H9 (cell line): Measurements from ENCODE around the gene SLC1A1. TPM values are rescaled to one million over a fixed set of nuclear protein-coding genes. Genes with fewer than 3 reads are reported as not detected.
"Not testable (repeated sequence)": the region's sequence is repeated elsewhere in the genome, so short reads cannot be mapped to it uniquely, and the experiment has no call there.

Source experiments
- DNase-seq: peaks from one replicate; pipeline ENCODE4 v3.0.0-alpha.2; 2017
- H2AFZ ChIP-seq: one replicate; pipeline ENCODE4 v1.6.1; 2013; ENCODE audit warnings: mild to moderate bottlenecking, low read length, control low read depth, moderate library complexity
- H2AK5ac ChIP-seq: 2 replicates; pipeline ENCODE4 v1.6.1; 2013; ENCODE audit warnings: low read length, control low read depth, mixed read lengths; ENCODE audit not compliant: insufficient read length
- H2BK120ac ChIP-seq: one replicate; pipeline ENCODE4 v1.6.1; 2013; ENCODE audit warnings: low read depth, mild to moderate bottlenecking, low read length, control low read depth, inconsistent platforms; ENCODE audit not compliant: poor library complexity, severe bottlenecking
- H2BK12ac ChIP-seq: 2 replicates; pipeline ENCODE4 v1.6.1; 2013; ENCODE audit warnings: low read length, control low read depth, mixed read lengths, low read depth; ENCODE audit not compliant: insufficient read length
- H2BK15ac ChIP-seq: 2 replicates; pipeline ENCODE4 v1.6.1; 2013; ENCODE audit warnings: low read depth, low read length, control low read depth
- H2BK20ac ChIP-seq: one replicate; pipeline ENCODE4 v1.6.1; 2013; ENCODE audit warnings: low read depth, mild to moderate bottlenecking, low read length, control low read depth, inconsistent platforms; ENCODE audit not compliant: poor library complexity, severe bottlenecking
- H2BK5ac ChIP-seq: 2 replicates; pipeline ENCODE4 v1.6.1; 2013; ENCODE audit warnings: low read length, control low read depth, mixed read lengths; ENCODE audit not compliant: insufficient read length
- H3K14ac ChIP-seq: 2 replicates; pipeline ENCODE4 v1.6.1; 2013; ENCODE audit warnings: low read length, control low read depth; ENCODE audit not compliant: insufficient read depth
- H3K18ac ChIP-seq: 2 replicates; pipeline ENCODE4 v1.6.1; 2013; ENCODE audit warnings: low read depth, mild to moderate bottlenecking, mixed read lengths, low read length, control low read depth; ENCODE audit not compliant: insufficient read length
- H3K23ac ChIP-seq: 2 replicates; pipeline ENCODE4 v1.6.1; 2013; ENCODE audit warnings: low read length, control low read depth, mixed read lengths, low read depth; ENCODE audit not compliant: insufficient read length
- H3K23me2 ChIP-seq: 2 replicates; pipeline ENCODE4 v1.6.1; 2013; ENCODE audit warnings: low read depth, mild to moderate bottlenecking, mixed read lengths, low read length, control low read depth; ENCODE audit not compliant: insufficient read length, poor library complexity, severe bottlenecking
- H3K27ac ChIP-seq: 2 replicates; pipeline ENCODE4 v1.5.1; 2013; ENCODE audit warnings: low read length, control low read depth, mixed read lengths, low read depth; ENCODE audit not compliant: insufficient read length
- H3K27me3 ChIP-seq: 2 replicates; pipeline ENCODE4 v1.6.1; 2013; ENCODE audit warnings: low read length, control low read depth, inconsistent platforms; ENCODE audit not compliant: insufficient read depth
- H3K4ac ChIP-seq: 2 replicates; pipeline ENCODE4 v1.6.1; 2013; ENCODE audit warnings: low read depth, mild to moderate bottlenecking, control low read depth, inconsistent platforms, low read length, moderate library complexity
- H3K4me1 ChIP-seq: 2 replicates; pipeline ENCODE4 v1.6.1; 2013; ENCODE audit warnings: low read length, control low read depth, inconsistent platforms; ENCODE audit not compliant: insufficient read depth
- H3K4me2 ChIP-seq: 2 replicates; pipeline ENCODE4 v1.6.1; 2013; ENCODE audit warnings: low read length, control low read depth, mixed read lengths; ENCODE audit not compliant: insufficient read length, insufficient read depth
- H3K56ac ChIP-seq: 2 replicates; pipeline ENCODE4 v1.6.1; 2013; ENCODE audit warnings: low read depth, mild to moderate bottlenecking, mixed read lengths, low read length, control low read depth; ENCODE audit not compliant: insufficient read length
- H3K79me1 ChIP-seq: 2 replicates; pipeline ENCODE4 v1.6.1; 2013; ENCODE audit warnings: low read depth, mild to moderate bottlenecking, moderate library complexity, low read length, control low read depth, inconsistent platforms; ENCODE audit not compliant: insufficient read depth, poor library complexity, severe bottlenecking
- H3K79me2 ChIP-seq: 2 replicates; pipeline ENCODE4 v1.6.1; 2013; ENCODE audit warnings: low read length, control low read depth, inconsistent platforms; ENCODE audit not compliant: insufficient read depth
- H3K9ac ChIP-seq: 2 replicates; pipeline ENCODE4 v1.6.1; 2013; ENCODE audit warnings: low read length, control low read depth, mixed read lengths; ENCODE audit not compliant: insufficient read length; ENCODE audit errors: extremely low read depth
- H3K9me3 ChIP-seq: one replicate; pipeline ENCODE4 v1.6.1; 2013; ENCODE audit warnings: low read depth, low read length, inconsistent platforms; ENCODE audit not compliant: control insufficient read depth
- H3T11ph ChIP-seq: one replicate; pipeline ENCODE4 v1.6.1; 2013; ENCODE audit warnings: mild to moderate bottlenecking, low read length, control low read depth, inconsistent platforms
- H4K20me1 ChIP-seq: one replicate; pipeline ENCODE4 v1.6.1; 2013; ENCODE audit not compliant: control insufficient read depth, insufficient read length, insufficient read depth
- H4K5ac ChIP-seq: 2 replicates; pipeline ENCODE4 v1.6.1; 2013; ENCODE audit warnings: low read depth, mild to moderate bottlenecking, mixed read lengths, low read length, control low read depth; ENCODE audit not compliant: insufficient read length
- H4K8ac ChIP-seq: replicated peaks from 2 replicates; pipeline ENCODE4 v1.6.1; 2013; ENCODE audit warnings: low read length, control low read depth, mixed read lengths, low read depth; ENCODE audit not compliant: insufficient read length
- H4K91ac ChIP-seq: 2 replicates; pipeline ENCODE4 v1.6.1; 2013; ENCODE audit warnings: low read depth, mild to moderate bottlenecking, moderate library complexity, mixed read lengths, low read length, control low read depth; ENCODE audit not compliant: insufficient read length
- H3K27ac Mint-ChIP-seq, 3 experiments: 2 replicates in 2 of 3; 3 replicates in 1 of 3; pipeline ENCODE4 v1.8.0; 2020 to 2021; ENCODE audit warnings: mixed read lengths in 3 of 3, mild to moderate bottlenecking in 1 of 3, moderate library complexity in 1 of 3
- H3K27me3 Mint-ChIP-seq: 2 replicates; pipeline ENCODE4 v1.8.0; 2021; ENCODE audit warnings: low read depth, mild to moderate bottlenecking, moderate library complexity, mixed read lengths
- H3K36me3 Mint-ChIP-seq, 3 experiments: 2 replicates in 2 of 3; 3 replicates in 1 of 3; pipeline ENCODE4 v1.8.0; 2020 to 2021; ENCODE audit warnings: low read depth in 3 of 3, mixed read lengths in 3 of 3; ENCODE audit not compliant: insufficient read depth in 1 of 3
- H3K4me1 Mint-ChIP-seq, 2 experiments: 2 replicates each; pipeline ENCODE4 v1.8.0; 2020; ENCODE audit warnings: mixed read lengths in 2 of 2
- H3K4me3 Mint-ChIP-seq, 2 experiments: 2 replicates in 1 of 2; 3 replicates in 1 of 2; pipeline ENCODE4 v1.8.0; 2020 to 2021; ENCODE audit warnings: mild to moderate bottlenecking in 2 of 2, mixed read lengths in 2 of 2, moderate library complexity in 1 of 2
- H3K9me3 Mint-ChIP-seq, 2 experiments: 2 replicates in 1 of 2; 3 replicates in 1 of 2; pipeline ENCODE4 v1.8.0; 2020; ENCODE audit warnings: mild to moderate bottlenecking in 2 of 2, mixed read lengths in 2 of 2, moderate library complexity in 1 of 2
- CTCF ChIP-seq: fragments of 200-600 bp; sonication (generic); conservative IDR thresholded peaks from 3 replicates; pipeline ENCODE4 v1.8.0; 2021; ENCODE audit warnings: antibody characterized with exemption, mild to moderate bottlenecking
- WGBS: extraction: QIAGEN DNeasy Blood & Tissue Kit; methylation state at CpG from one replicate; pipeline ENCODE4 v1.1.7; 2013; ENCODE audit warnings: missing lambda C conversion rate, low lambda C conversion rate, mixed read lengths; ENCODE audit not compliant: insufficient read length; ENCODE audit errors: extremely low coverage; 5-methylcytosine and 5-hydroxymethylcytosine counted together
- total RNA-seq: library from RNA; stranded (reverse); gene quantifications from 2 replicates; pipeline ENCODE4 v1.2.1, GENCODE V29; 2021

SLC1A1 gene
- total RNA-seq, 1 experiment from 2014 or later, result 4.7 TPM

GRCh38 chr9:4530375-4530774, 40.1 kb downstream of the SLC1A1 start:
- H2BK5ac ChIP-seq, result no peak overlapping the region
- H3T11ph ChIP-seq, result no peak overlapping the region
- no peak overlapping the region for H4K5ac ChIP-seq
- no peak overlapping the region for H2BK12ac ChIP-seq
- H3K18ac ChIP-seq, result no peak overlapping the region
- H3K27me3 Mint-ChIP-seq, result no peaks in the 10 kb centered on the region; the same call in 1 of the 2 replicates
- H3K4ac ChIP-seq, result no peak overlapping the region
- H4K8ac ChIP-seq, result no peak overlapping the region
- H2AFZ ChIP-seq, result no peak overlapping the region
- H4K20me1 ChIP-seq, result no peaks in the 10 kb centered on the region
- no peaks in the 10 kb centered on the region for H3K27me3 ChIP-seq
- H3K14ac ChIP-seq, result no peak overlapping the region
- H3K9me3 Mint-ChIP-seq, result peaks cover 4 to 12% of the 10 kb centered on the region in 2 experiments
- H2BK15ac ChIP-seq, result no peak overlapping the region
- no peak overlapping the region for H3K9ac ChIP-seq
- no peak for DNase-seq
- H3K36me3 Mint-ChIP-seq, result peaks cover 0 to 21% (median 9%) of the 10 kb centered on the region in 3 experiments; a peak in 5 of 7 replicates
- no peaks in the 10 kb centered on the region for H3K79me2 ChIP-seq
- H3K4me1 ChIP-seq, result peaks cover 6% of the 10 kb centered on the region; the same call in 1 of the 2 replicates
- no peaks in the 10 kb centered on the region for H3K9me3 ChIP-seq
- H3K27ac ChIP-seq, result no peak overlapping the region
- H3K56ac ChIP-seq, result no peak overlapping the region
- WGBS, result no CpG with 5 or more reads among the region's 6 CpGs
- H4K91ac ChIP-seq, result no peak overlapping the region
- H3K79me1 ChIP-seq, result no peaks in the 10 kb centered on the region
- no peak overlapping the region for H3K4me2 ChIP-seq
- no peak overlapping the region for H2AK5ac ChIP-seq
- no peak overlapping the region for H3K23ac ChIP-seq
- H3K4me1 Mint-ChIP-seq, result peaks cover 25 to 26% of the 10 kb centered on the region in 2 experiments
- no peak overlapping the region for H2BK120ac ChIP-seq
- H3K27ac Mint-ChIP-seq, result no peak overlapping the region
- no peak for TF ChIP-seq CTCF
- no peak overlapping the region for H3K4me3 Mint-ChIP-seq
- H3K23me2 ChIP-seq, result no peaks in the 10 kb centered on the region
- H2BK20ac ChIP-seq, result no peak overlapping the region

- H2BK5ac ChIP-seq, H3T11ph ChIP-seq, H2BK120ac ChIP-seq, H3K4ac ChIP-seq, H2BK20ac ChIP-seq, H4K20me1 ChIP-seq, H3K18ac ChIP-seq, H3K4me3 Mint-ChIP-seq, H3K79me1 ChIP-seq, H3K56ac ChIP-seq, H3K27me3 Mint-ChIP-seq, H3K4me1 ChIP-seq, H3K27ac ChIP-seq, H2BK12ac ChIP-seq, H2AFZ ChIP-seq, H2AK5ac ChIP-seq, H3K23me2 ChIP-seq, H4K5ac ChIP-seq, H3K9me3 ChIP-seq, H3K27ac Mint-ChIP-seq, H3K27me3 ChIP-seq, H4K91ac ChIP-seq, H3K79me2 ChIP-seq, H4K8ac ChIP-seq, H3K14ac ChIP-seq, DNase-seq, H3K23ac ChIP-seq, H2BK15ac ChIP-seq, H3K4me2 ChIP-seq, H3K9ac ChIP-seq: not testable (repeated sequence)
- WGBS, result no CpG with 5 or more reads among the region's 3 CpGs
- H3K9me3 Mint-ChIP-seq, result peaks cover 4 to 12% of the 10 kb centered on the region in 2 experiments
- peaks cover 0 to 21% (median 9%) of the 10 kb centered on the region in 3 experiments; a peak in 5 of 7 replicates for H3K36me3 Mint-ChIP-seq
- H3K4me1 Mint-ChIP-seq, result peaks cover 25 to 26% of the 10 kb centered on the region in 2 experiments
Observed at GRCh38 chr9:4530831-4531230, 40.6 kb downstream of the SLC1A1 start.
